NOMO-1 treated with DMSO at 0.1 percent for 48 hours (cell line): Measurements from ENCODE around the gene MYO5A.
"Not testable (repeated sequence)": the region's sequence is repeated elsewhere in the genome, so short reads cannot be mapped to it uniquely, and the experiment has no call there.

ENCODE experiments used
- DNase-seq: peaks from one replicate; lab custom pipeline; 2025; ENCODE audit not compliant: unreplicated experiment; lab: John Stamatoyannopoulos, UW

MYO5A gene

GRCh38 chr15:52295421-52296001, 233.2 kb downstream of the MYO5A start, which contains the start of gene MYO5C:
Gene MYO5C, minus strand, starts transcription at chr15:52295804. Its CDS starts 168 bp downstream, at chr15:52295636.
- no peak for DNase-seq

GRCh38 chr15:52294881-52295420, 233.7 kb downstream of the MYO5A start:
- no peak for DNase-seq

- DNase-seq, result no peak
These were observed 235.8 kb downstream of the MYO5A start for GRCh38 chr15:52292780-52293392.

GRCh38 chr15:52291204-52291603, 237.5 kb downstream of the MYO5A start:
- DNase-seq, result no peak

- DNase-seq, result no peak
These were observed 237.9 kb downstream of the MYO5A start for GRCh38 chr15:52290800-52291199.

GRCh38 chr15:52290329-52290728, 238.4 kb downstream of the MYO5A start:
- DNase-seq, result no peak

GRCh38 chr15:52289629-52290081, 239.0 kb downstream of the MYO5A start:
- DNase-seq, result no peak

GRCh38 chr15:52288986-52289385, 239.7 kb downstream of the MYO5A start:
- DNase-seq, result no peak

GRCh38 chr15:52288051-52288942, 240.4 kb downstream of the MYO5A start:
- no peak for DNase-seq

GRCh38 chr15:52287114-52287513, 241.6 kb downstream of the MYO5A start:
- DNase-seq, result no peak

- not testable (repeated sequence) for DNase-seq
These were observed 242.7 kb downstream of the MYO5A start for GRCh38 chr15:52285941-52286340.

- DNase-seq, result no peak
These were observed 244.5 kb downstream of the MYO5A start for GRCh38 chr15:52284164-52284563.

GRCh38 chr15:52283281-52283680, 245.4 kb downstream of the MYO5A start:
- no peak for DNase-seq

- DNase-seq, result no peak
These were observed 246.3 kb downstream of the MYO5A start for GRCh38 chr15:52282418-52282817.

GRCh38 chr15:52281085-52282035, 247.3 kb downstream of the MYO5A start:
- no peak for DNase-seq

- DNase-seq, result no peak
These were observed 248.2 kb downstream of the MYO5A start for GRCh38 chr15:52280326-52281084.

- DNase-seq, result no peak
These were observed 249.9 kb downstream of the MYO5A start for GRCh38 chr15:52278636-52279367.

- no peak for DNase-seq
These were observed 250.5 kb downstream of the MYO5A start for GRCh38 chr15:52278135-52278534.

- no peak for DNase-seq
These were observed 251.1 kb downstream of the MYO5A start for GRCh38 chr15:52277575-52277974.
